GM23338 (cell line): Measurements from ENCODE around the gene NLRP1.

Source experiments
- CREB1 ChIP-seq: fragments of 250-450 bp; sonication (Bioruptor Pico); IDR thresholded peaks from 2 replicates; pipeline ENCODE4 v1.5.0; 2020; ENCODE audit warnings: low read depth, mild to moderate bottlenecking, moderate library complexity
- CTCF ChIP-seq, 2 experiments: fragments of 200-600 bp in 1 of 2; sonication (generic) in 1 of 2; conservative IDR thresholded peaks; 2 replicates each; pipeline versions ENCODE4 v1.5.1 to v1.6.1; 2016 to 2017; ENCODE audit warnings: antibody characterized with exemption in 2 of 2, low read depth in 2 of 2, mild to moderate bottlenecking in 2 of 2, moderate library complexity in 1 of 2
- EZH2 ChIP-seq: fragments of 200-600 bp; sonication (generic); IDR thresholded peaks from one replicate; pipeline ENCODE4 v1.8.0; 2017; ENCODE audit warnings: antibody characterized with exemption, mild to moderate bottlenecking, low read depth; ENCODE audit not compliant: unreplicated experiment
- EZH2phosphoT487 ChIP-seq: fragments of 200-600 bp; sonication (generic); IDR thresholded peaks from one replicate; pipeline ENCODE4 v1.8.1; 2018; ENCODE audit warnings: antibody characterized with exemption; ENCODE audit not compliant: unreplicated experiment
- POLR2AphosphoS5 ChIP-seq: IDR thresholded peaks from 2 replicates; pipeline ENCODE4 v1.6.1; 2016; ENCODE audit warnings: antibody characterized with exemption, low read depth
- REST ChIP-seq: IDR thresholded peaks from one replicate; pipeline ENCODE4 v1.6.1; 2018; ENCODE audit warnings: antibody characterized with exemption; ENCODE audit not compliant: unreplicated experiment
- STAT1 ChIP-seq: IDR thresholded peaks from one replicate; pipeline ENCODE4 v1.6.1; 2016; ENCODE audit warnings: antibody characterized with exemption; ENCODE audit not compliant: unreplicated experiment

DNA sequence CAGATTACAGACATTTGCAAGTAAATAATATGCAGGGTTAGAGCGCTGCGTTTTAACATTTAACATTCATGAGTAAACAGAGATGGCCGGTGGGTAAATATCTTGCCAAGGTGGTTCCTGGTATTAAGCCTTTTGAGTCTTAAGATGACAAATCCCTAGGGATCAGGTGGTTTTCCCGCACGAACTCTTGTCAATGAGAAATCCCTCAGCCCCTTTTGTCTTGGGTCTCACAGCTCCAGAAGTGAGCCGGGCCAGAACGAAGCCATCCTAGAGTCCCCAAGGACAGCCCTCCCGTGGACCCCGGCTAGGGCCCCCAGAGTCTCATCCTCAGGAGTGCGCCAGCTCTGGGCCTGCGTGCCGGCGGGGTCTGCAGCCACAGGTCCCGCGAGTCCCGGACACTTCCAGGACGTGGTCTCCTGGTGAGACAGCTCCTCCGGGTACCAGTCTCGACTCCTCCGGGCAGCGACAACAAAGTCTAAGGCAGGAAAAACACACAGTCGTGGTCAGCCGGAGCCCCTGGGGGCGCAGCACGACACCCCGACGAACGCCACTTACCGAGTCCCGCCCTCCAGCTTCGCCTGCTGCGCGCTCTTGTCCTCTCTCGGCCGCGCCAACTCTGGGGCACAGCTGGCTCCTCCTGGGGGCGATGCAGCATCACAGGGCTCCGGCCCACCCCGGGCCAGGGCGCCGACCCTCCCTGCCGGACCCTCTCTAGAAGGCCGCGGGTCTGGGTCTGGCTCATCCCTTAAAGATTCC lies 84.7 kb downstream of the NLRP1 start:
- TF ChIP-seq CTCF (conservative IDR thresholded peaks at IDR 0.05; ENCODE audit: low read depth in 2 of 2) (peak in 1 of 2 experiments; percentile 33; a peak in 2 of 4 replicates), CREB1 (CRISPR knock-in tag) (no peak), POLR2AphosphoS5 (no peak), STAT1 (no peak), REST (no peak), EZH2phosphoT487 (no peak), EZH2 (no peak)
